IMR-90 (cell line): ENCODE results near the gene HS3ST6. TPM values are rescaled to one million over a fixed set of nuclear protein-coding genes. Genes with fewer than 3 reads are reported as not detected.

Experiments used
- ATAC-seq: fragments of 200-7000 bp; cut with Tn5 transposase; 2 replicates; pipeline ENCODE4 v1.9.1; 2020; ENCODE audit warnings: low read depth, mild to moderate bottlenecking, moderate library complexity
- BruUV-seq: library from RNA; stranded (reverse); fragments of 400-500 nt; replicated peaks from 2 replicates; lab custom pipeline; 2021; lab: Mats Ljungman, UMichigan
- CTCF ChIA-PET: fragments of 300-600 bp; formaldehyde crosslinking; extraction: SDS; loops from one replicate; lab custom pipeline; 2021; ENCODE audit warnings: antibody characterized with exemption; lab: Yijun Ruan, JAX
- POLR2A ChIA-PET: fragments of 300-600 bp; sonication (Branson Sonifier 250); formaldehyde crosslinking; loops from one replicate; lab custom pipeline; 2022; ENCODE audit warnings: antibody characterized with exemption; ENCODE audit not compliant: unreplicated experiment; lab: Charles Lee
- DNase-seq: peaks from one replicate; pipeline ENCODE4 v3.0.0; 2013
- H2AFZ ChIP-seq: replicated peaks from 2 replicates; pipeline ENCODE3; 2013; ENCODE audit warnings: low read length, mild to moderate bottlenecking; ENCODE audit not compliant: poor library complexity
- H2AK5ac ChIP-seq: 2 replicates; pipeline ENCODE4 v1.6.1; 2013; ENCODE audit warnings: low read depth, low read length, inconsistent platforms
- H2AK9ac ChIP-seq: replicated peaks from 2 replicates; pipeline ENCODE3; 2013; ENCODE audit warnings: mild to moderate bottlenecking, low read depth, low read length, moderate library complexity; ENCODE audit not compliant: poor library complexity
- H2BK120ac ChIP-seq: 2 replicates; pipeline ENCODE4 v1.6.1; 2013; ENCODE audit warnings: low read depth, low read length, inconsistent platforms
- H2BK15ac ChIP-seq: 3 replicates; pipeline ENCODE4 v1.6.1; 2013; ENCODE audit warnings: low read depth, low read length, inconsistent platforms
- H2BK20ac ChIP-seq: 2 replicates; pipeline ENCODE4 v1.6.1; 2013; ENCODE audit warnings: low read depth, mild to moderate bottlenecking, inconsistent platforms, low read length, moderate library complexity
- H2BK5ac ChIP-seq: 2 replicates; pipeline ENCODE4 v1.6.1; 2013; ENCODE audit warnings: mild to moderate bottlenecking, low read depth, low read length, inconsistent platforms; ENCODE audit not compliant: poor library complexity, severe bottlenecking
- H3K14ac ChIP-seq: replicated peaks from 2 replicates; pipeline ENCODE4 v1.6.1; 2013; ENCODE audit warnings: low read depth, low read length, inconsistent platforms
- H3K18ac ChIP-seq: 2 replicates; pipeline ENCODE4 v1.6.1; 2013; ENCODE audit warnings: low read depth, low read length, control low read depth
- H3K23ac ChIP-seq: 2 replicates; pipeline ENCODE4 v1.6.1; 2013; ENCODE audit warnings: low read depth, low read length, inconsistent platforms
- H3K27ac ChIP-seq: 2 replicates; pipeline ENCODE4 v1.5.1; 2013; ENCODE audit warnings: mild to moderate bottlenecking, control low read depth, low read length; ENCODE audit not compliant: insufficient read depth
- H3K27me3 ChIP-seq: 2 replicates; pipeline ENCODE4 v1.6.1; 2013; ENCODE audit warnings: low read length; ENCODE audit not compliant: control insufficient read depth, insufficient read depth
- H3K36me3 ChIP-seq: 2 replicates; pipeline ENCODE4 v1.6.1; 2013; ENCODE audit warnings: low read length, mixed read lengths; ENCODE audit not compliant: control insufficient read depth, insufficient read depth
- H3K4ac ChIP-seq: 2 replicates; pipeline ENCODE4 v1.6.1; 2013; ENCODE audit warnings: low read depth, low read length, inconsistent platforms
- H3K4me1 ChIP-seq: 2 replicates; pipeline ENCODE4 v1.6.1; 2013; ENCODE audit warnings: low read length, mixed read lengths; ENCODE audit not compliant: control insufficient read depth, insufficient read depth
- H3K4me2 ChIP-seq: 2 replicates; pipeline ENCODE4 v1.6.1; 2013; ENCODE audit warnings: low read depth, mild to moderate bottlenecking, control low read depth, low read length, moderate library complexity
- H3K4me3 ChIP-seq: 2 replicates; pipeline ENCODE4 v1.5.1; 2013; ENCODE audit warnings: low read depth, mild to moderate bottlenecking, control low read depth, low read length, moderate library complexity; ENCODE audit not compliant: insufficient read depth
- H3K56ac ChIP-seq: 2 replicates; pipeline ENCODE4 v1.6.1; 2013; ENCODE audit warnings: low read length, inconsistent platforms; ENCODE audit not compliant: insufficient read depth; ENCODE audit errors: extremely low read depth
- H3K79me1 ChIP-seq, 2 experiments: 2 replicates each; pipeline ENCODE4 v1.6.1; 2013; ENCODE audit warnings: low read length in 2 of 2, inconsistent platforms in 1 of 2, low read depth in 1 of 2
- H3K9ac ChIP-seq: 2 replicates; pipeline ENCODE4 v1.6.1; 2013; ENCODE audit warnings: low read depth, low read length, control low read depth
- H3K9me1 ChIP-seq: 2 replicates; pipeline ENCODE4 v1.6.1; 2013; ENCODE audit warnings: low read length, inconsistent platforms; ENCODE audit not compliant: insufficient read depth
- H3K9me3 ChIP-seq: 2 replicates; pipeline ENCODE4 v1.6.1; 2013; ENCODE audit warnings: low read length; ENCODE audit not compliant: control insufficient read depth, insufficient read depth
- H4K20me1 ChIP-seq: 2 replicates; pipeline ENCODE4 v1.6.1; 2013; ENCODE audit warnings: low read length, inconsistent platforms; ENCODE audit not compliant: insufficient read depth
- H4K5ac ChIP-seq: 2 replicates; pipeline ENCODE4 v1.6.1; 2013; ENCODE audit warnings: mild to moderate bottlenecking, low read depth, low read length, control low read depth
- H4K8ac ChIP-seq, 2 experiments: 2 replicates each; pipeline ENCODE4 v1.6.1; 2013; ENCODE audit warnings: low read depth in 2 of 2, low read length in 2 of 2, control low read depth in 1 of 2, inconsistent platforms in 1 of 2
- H4K91ac ChIP-seq: 2 replicates; pipeline ENCODE4 v1.6.1; 2013; ENCODE audit warnings: low read depth, low read length, inconsistent platforms; ENCODE audit not compliant: insufficient read depth
- BHLHE40 ChIP-seq: fragments of 150-350 bp; IDR thresholded peaks from 2 replicates; pipeline ENCODE4 v1.6.1; 2016; ENCODE audit warnings: mild to moderate bottlenecking, low read depth, low read length
- CEBPB ChIP-seq: IDR thresholded peaks from 2 replicates; pipeline ENCODE4 v1.6.1; 2012; ENCODE audit warnings: low read depth, low read length, improper control_type of control experiment
- CTCF ChIP-seq: conservative IDR thresholded peaks from 2 replicates; pipeline ENCODE4 v1.5.1; 2012; ENCODE audit warnings: mild to moderate bottlenecking, low read depth, low read length, improper control_type of control experiment
- ELK1 ChIP-seq: fragments of 150-350 bp; IDR thresholded peaks from 2 replicates; pipeline ENCODE4 v1.6.1; 2016; ENCODE audit warnings: low read depth, mild to moderate bottlenecking, low read length, moderate library complexity, borderline replicate concordance
- FOS ChIP-seq: fragments of 150-350 bp; IDR thresholded peaks from 2 replicates; pipeline ENCODE4 v1.6.1; 2016; ENCODE audit warnings: low read depth, low read length
- MAFK ChIP-seq: IDR thresholded peaks from 2 replicates; pipeline ENCODE4 v1.6.1; 2012; ENCODE audit warnings: low read depth, low read length, improper control_type of control experiment
- MAZ ChIP-seq: IDR thresholded peaks from 2 replicates; pipeline ENCODE4 v1.6.1; 2012; ENCODE audit warnings: low read depth, mild to moderate bottlenecking, low read length, improper control_type of control experiment, moderate library complexity, borderline replicate concordance
- MXI1 ChIP-seq: IDR thresholded peaks from 2 replicates; pipeline ENCODE4 v1.6.1; 2012; ENCODE audit warnings: low read depth, mild to moderate bottlenecking, low read length, moderate library complexity, borderline replicate concordance
- NFE2L2 ChIP-seq: fragments of 150-350 bp; IDR thresholded peaks from 2 replicates; pipeline ENCODE4 v1.6.1; 2016; ENCODE audit warnings: low read depth, mild to moderate bottlenecking, low read length
- POLR2A ChIP-seq: IDR thresholded peaks from 2 replicates; pipeline ENCODE4 v1.6.1; 2012; ENCODE audit warnings: mild to moderate bottlenecking, low read depth, low read length
- RAD21 ChIP-seq: IDR thresholded peaks from 2 replicates; pipeline ENCODE4 v1.6.1; 2012; ENCODE audit warnings: low read length, improper control_type of control experiment
- RCOR1 ChIP-seq: IDR thresholded peaks from 2 replicates; pipeline ENCODE4 v1.6.1; 2012; ENCODE audit warnings: mild to moderate bottlenecking, low read length, improper control_type of control experiment; ENCODE audit not compliant: insufficient replicate concordance
- SMC3 ChIP-seq: fragments of 150-350 bp; IDR thresholded peaks from 2 replicates; pipeline ENCODE4 v1.6.1; 2016; ENCODE audit warnings: low read depth, mild to moderate bottlenecking, antibody characterized with exemption, low read length, moderate library complexity
- WGBS, 2 experiments: methylation state at CpG; one replicate each; pipeline versions ENCODE4 v1.1.5 to v1.1.7; 2013; ENCODE audit warnings: missing lambda C conversion rate in 2 of 2; ENCODE audit not compliant: insufficient read length in 1 of 2; ENCODE audit errors: extremely low coverage in 2 of 2; 5-methylcytosine and 5-hydroxymethylcytosine counted together
- dilution Hi-C: fragments of 300-500 bp; cut with HindIII; formaldehyde crosslinking; loops from one replicate; pipeline ENCODE4 v1.14.3; 2018; ENCODE audit warnings: low sequenced_read_pairs; ENCODE audit not compliant: unreplicated experiment
- in situ Hi-C: fragments of 300-500 bp; cut with MboI; formaldehyde crosslinking; loops from 3 replicates; pipeline ENCODE4 v1.14.3; 2019; ENCODE audit warnings: low sequenced_read_pairs, inconsistent platforms, mixed read lengths
- intact Hi-C: fragments of 100-400 bp; cut with micrococcal nuclease; formaldehyde crosslinking; loops from 2 replicates; pipeline ENCODE4 v1.10.0; 2022
- polyA plus RNA-seq, 3 experiments: library from polyadenylated mRNA; depleted of rRNA; stranded (reverse); fragments of >200 nt; gene quantifications; 2 replicates each; pipeline ENCODE4 v1.2.3, GENCODE V29; 2012; ENCODE audit warnings: low replicate concordance in 1 of 3
- total RNA-seq: library from RNA; depleted of rRNA; stranded (reverse); fragments of >200 nt; gene quantifications from 2 replicates; pipeline ENCODE4 v1.2.3, GENCODE V29; 2012

The HS3ST6 gene
- total and polyA plus RNA-seq, 2 of the 4 experiments (the other 2 are of a cell fraction): not detected

GRCh38 chr16:1944612-1945199 lies 26.5 kb upstream of the HS3ST6 start:
- POLR2A ChIA-PET: no interaction called here
- H2BK20ac ChIP-seq: no peak overlapping the region
- H3K4me2 ChIP-seq: no peak overlapping the region
- no peak overlapping the region for H2AFZ ChIP-seq
- no peak overlapping the region for H2BK15ac ChIP-seq
- no peak for ATAC-seq
- H3K14ac ChIP-seq: no peak overlapping the region
- DNase-seq: no peak
- no peak overlapping the region for H2BK5ac ChIP-seq
- peaks cover 5% of the 10 kb centered on the region; the same call in 1 of the 2 replicates for H3K4me1 ChIP-seq
- peaks cover 3% of the 10 kb centered on the region; the same call in 1 of the 2 replicates for H3K36me3 ChIP-seq
- in situ Hi-C loops (no loop called here), dilution Hi-C loops (no loop called here), intact Hi-C loops (no loop called here)
- no peak overlapping the region for H2BK120ac ChIP-seq
- no peak overlapping the region for H4K8ac ChIP-seq
- no peak overlapping the region for H3K23ac ChIP-seq
- H4K91ac ChIP-seq: no peak overlapping the region
- no peak overlapping the region for H3K56ac ChIP-seq
- 86% methylated on average over 1 of the region's 21 CpGs; no CpG with 5 or more reads in 1 of the 2 experiments for WGBS, 2 experiments
- H3K9me1 ChIP-seq: no peaks in the 10 kb centered on the region
- H4K20me1 ChIP-seq: no peaks in the 10 kb centered on the region
- no peak overlapping the region for H3K4ac ChIP-seq
- CTCF ChIA-PET: no interaction called here
- H3K9me3 ChIP-seq: no peaks in the 10 kb centered on the region
- no peak overlapping the region for H3K9ac ChIP-seq
- H2AK9ac ChIP-seq: no peak overlapping the region
- H3K79me1 ChIP-seq: peaks cover 9 to 13% of the 10 kb centered on the region in 2 experiments; a peak in 3 of 4 replicates
- no peak overlapping the region for H3K27ac ChIP-seq
- TF ChIP-seq ELK1: no peak
- TF ChIP-seq RAD21: no peak
- TF ChIP-seq MXI1: no peak
- no peak for TF ChIP-seq POLR2A
- TF ChIP-seq SMC3: no peak
- no peak for TF ChIP-seq NFE2L2
- TF ChIP-seq RCOR1: no peak
- TF ChIP-seq MAZ: no peak
- TF ChIP-seq FOS: no peak
- no peak for TF ChIP-seq CTCF
- TF ChIP-seq CEBPB: no peak
- no peak for TF ChIP-seq MAFK
- TF ChIP-seq BHLHE40: no peak
- H4K5ac ChIP-seq: no peak overlapping the region
- no peaks in the 10 kb centered on the region for H3K27me3 ChIP-seq
- H2AK5ac ChIP-seq: no peak overlapping the region
- H3K18ac ChIP-seq: no peak overlapping the region
- no TSS peak for BruUV-seq
- H3K4me3 ChIP-seq: no peak overlapping the region
